Measurements from ENCODE around the gene TPBG.

The TPBG gene, protein sequence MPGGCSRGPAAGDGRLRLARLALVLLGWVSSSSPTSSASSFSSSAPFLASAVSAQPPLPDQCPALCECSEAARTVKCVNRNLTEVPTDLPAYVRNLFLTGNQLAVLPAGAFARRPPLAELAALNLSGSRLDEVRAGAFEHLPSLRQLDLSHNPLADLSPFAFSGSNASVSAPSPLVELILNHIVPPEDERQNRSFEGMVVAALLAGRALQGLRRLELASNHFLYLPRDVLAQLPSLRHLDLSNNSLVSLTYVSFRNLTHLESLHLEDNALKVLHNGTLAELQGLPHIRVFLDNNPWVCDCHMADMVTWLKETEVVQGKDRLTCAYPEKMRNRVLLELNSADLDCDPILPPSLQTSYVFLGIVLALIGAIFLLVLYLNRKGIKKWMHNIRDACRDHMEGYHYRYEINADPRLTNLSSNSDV

DNA sequence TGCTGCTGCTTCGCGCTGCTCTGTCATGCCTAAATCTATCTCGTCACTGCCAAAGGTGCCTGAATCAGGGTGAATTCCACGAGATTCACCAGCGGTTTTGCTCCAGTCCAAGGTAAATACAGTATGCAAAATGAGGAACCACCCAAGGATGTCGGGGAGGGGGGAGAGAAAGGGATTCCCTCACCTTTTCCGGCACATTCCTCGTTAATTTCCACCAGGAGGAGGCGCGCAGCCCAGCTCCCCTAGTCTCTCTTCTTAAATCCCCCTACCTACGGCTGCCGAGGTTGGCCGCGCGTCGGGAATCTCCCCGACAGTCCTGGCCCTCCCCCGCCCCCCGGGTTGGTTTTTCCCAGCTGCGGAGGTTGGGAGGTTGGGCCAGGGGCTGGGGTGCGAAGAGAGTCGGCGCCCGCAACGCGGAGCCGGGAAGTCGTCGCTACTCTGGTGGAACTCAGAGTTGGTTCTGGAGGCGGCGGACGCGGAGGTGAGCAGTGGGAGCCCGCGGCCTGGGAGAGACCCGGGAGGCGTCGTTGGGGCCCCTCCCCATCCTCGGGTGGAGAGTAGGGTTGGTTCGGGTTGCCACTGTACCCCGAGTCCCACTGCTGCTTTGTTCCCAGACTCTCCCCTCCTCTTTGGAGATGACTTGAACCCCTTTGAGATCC lies at the start of gene TPBG:
TSS of gene TPBG (plus strand) at position 390 of the 659 bp plus-strand sequence. CDS start 1,145 bp downstream, outside the sequence.
- DNase-seq (ENCODE audit: low spot score): peak; percentile 90

DNA sequence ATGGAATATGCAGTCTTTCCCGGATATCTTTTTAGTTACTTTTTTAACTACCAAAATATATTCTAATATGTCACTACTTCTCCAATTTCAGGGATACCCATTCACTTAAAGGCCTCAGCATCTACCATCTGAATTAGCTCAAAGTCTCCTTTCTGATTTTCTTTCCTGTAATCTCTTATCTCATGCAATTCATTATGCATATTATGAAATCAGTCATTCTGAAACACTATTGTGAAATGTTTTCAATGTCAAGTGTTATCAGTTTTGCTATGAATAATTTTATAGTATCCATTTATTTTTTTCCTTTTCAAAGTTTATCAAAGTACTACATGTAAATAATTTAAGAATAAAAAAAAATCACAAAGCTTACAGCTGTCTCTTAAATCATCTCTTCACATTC lies 41.2 kb upstream of the TPBG start:
- DNase-seq (ENCODE audit: low spot score): no peak

DNA sequence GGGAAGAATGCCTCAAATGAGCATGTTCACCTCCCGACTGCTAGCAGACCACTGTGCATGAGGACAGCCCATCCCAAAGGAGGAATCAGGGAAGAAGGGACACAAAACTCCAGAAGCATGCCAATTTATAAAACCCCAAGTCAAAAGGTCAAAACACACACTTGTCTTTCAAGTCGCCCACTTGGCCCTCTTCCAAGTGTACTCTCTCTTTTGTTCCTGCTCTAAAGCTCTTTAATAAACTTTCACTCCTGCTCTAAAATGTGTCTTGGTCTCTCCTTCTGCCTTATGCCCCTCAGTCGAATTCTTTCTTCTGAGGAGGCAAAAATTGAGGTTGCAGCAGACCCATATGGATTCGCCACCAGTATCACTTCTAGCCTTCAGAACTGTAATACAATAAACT lies 33.9 kb upstream of the TPBG start:
- no peak for DNase-seq (ENCODE audit: low spot score)

DNA sequence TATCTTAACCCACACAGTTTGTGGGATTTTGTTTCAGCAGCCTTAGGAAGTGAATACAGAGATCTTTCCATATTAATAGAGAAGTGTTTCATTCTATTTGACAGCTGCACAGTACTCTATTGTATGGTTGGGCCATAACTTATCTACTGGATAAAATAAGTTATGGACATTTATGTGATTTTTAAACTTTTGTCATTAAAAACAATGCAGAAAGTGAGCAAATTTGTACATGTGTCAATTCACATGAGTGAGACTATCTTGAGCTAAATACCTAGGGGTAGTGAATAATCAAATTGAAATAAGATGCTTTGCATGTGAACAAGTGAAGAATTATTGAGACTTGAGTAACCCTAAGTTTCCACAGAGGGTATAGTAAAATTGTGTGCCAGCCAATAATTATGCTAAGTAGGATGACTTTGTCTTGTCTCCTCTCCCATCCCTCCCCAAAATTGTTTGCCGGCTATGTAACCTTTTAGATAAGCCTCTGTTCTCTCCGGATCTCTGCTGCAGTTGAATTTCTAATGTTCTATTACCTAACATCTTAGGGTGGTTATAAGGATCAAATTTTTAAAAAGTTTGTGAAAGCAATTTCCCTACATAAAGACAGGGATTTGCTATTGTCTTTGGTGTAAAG lies 33.3 kb upstream of the TPBG start:
- no peak for DNase-seq (ENCODE audit: low spot score)

DNA sequence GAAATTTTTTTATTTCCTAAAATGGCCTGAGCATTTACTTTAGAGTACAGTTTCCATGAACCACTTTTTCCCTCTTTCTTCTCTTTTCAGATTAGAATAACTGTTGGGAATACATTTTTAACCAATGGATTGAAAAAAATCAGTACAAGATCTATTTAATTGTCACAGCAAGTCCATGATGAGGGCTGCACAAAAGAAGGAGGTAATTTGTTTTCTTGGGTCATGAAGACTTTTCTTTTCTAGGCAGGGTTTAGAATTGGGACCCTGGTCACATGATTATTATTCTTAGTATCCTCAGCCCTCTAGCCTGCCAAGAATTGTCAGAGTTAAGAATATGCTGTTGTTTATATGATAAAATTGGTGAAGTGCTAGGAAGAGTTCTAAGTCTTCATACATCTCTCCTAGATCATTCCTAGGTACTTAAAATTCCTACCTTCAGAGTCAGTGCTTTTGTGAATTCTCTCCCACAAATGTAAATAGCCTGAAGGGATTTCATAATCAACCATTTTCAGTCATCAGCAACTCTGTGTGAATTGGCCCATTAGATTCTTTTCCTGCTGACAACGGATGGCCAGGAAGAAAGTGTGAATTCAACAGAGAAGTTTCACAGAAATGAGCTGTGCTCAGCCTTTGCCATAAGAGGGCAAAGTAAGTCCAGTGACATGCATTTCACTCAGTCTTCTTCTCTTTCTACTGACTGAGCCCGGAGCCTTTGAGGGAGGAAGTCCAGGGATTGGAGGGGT lies 32.4 kb upstream of the TPBG start:
- DNase-seq (ENCODE audit: low spot score): no peak

DNA sequence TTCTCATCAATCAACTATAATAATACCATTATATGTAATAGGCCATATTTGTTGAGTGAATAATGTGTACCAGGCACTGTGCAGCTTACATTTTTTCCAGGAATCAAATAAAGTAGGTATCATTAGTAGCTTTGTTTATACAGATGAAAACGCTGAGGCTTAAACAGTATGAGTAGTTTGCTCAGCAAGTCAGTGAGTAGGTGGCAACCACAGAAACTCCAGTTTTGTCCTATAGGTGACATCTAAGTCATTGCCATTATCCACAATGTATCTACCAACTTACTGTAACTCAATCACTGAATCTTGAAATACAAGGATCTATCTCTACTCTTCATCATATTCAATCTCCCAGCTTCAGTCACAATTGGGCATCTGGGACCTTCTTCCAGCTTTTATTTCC lies 29.8 kb upstream of the TPBG start:
- no peak for DNase-seq (ENCODE audit: low spot score)

DNA sequence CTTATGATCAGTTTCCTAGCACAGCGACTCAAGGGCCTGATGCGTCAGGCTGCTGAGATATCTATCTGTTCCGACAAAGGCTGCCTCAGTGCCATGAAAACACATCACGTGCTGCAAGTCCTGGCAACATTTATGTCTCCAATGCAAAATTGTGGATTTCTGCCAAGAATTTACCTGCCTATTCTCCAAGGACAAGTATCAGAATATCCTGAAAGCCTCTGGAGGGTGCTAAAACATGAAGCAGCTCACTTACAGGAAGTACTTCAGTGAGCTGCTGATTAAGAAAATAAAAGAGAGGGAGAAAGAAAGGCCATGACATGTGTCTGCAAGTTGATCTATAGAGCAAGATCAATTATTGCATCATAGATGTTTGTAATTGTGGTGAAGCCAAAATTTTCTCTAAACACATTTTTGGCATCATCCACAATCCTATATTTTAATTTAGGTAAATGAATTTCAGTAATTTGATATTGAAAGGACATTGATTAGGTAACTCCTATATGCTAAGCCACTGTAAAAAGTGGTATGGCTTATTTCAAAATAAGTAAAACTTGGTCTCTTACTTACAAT lies 25.8 kb upstream of the TPBG start:
- no peak for DNase-seq (ENCODE audit: low spot score)

DNA sequence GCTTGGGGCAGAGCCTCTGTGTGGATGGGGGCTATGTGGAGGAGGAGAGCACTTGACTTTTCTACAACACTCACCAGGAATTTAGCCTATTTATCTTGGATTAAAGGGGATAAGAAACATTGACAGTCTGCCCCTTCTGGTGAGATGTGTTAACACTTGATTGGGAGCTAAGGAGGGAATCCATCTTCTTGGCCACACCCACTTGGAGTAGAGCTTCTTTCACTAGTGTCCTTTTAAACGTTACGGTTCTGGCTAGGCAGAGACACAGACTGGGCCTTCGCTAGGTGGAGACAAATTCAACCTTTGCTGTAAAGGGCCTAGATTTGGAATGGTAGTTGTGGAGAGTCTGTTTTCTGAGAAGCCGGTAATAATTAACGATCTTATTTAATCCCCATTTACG lies 15.5 kb upstream of the TPBG start:
- DNase-seq (ENCODE audit: low spot score): no peak

DNA sequence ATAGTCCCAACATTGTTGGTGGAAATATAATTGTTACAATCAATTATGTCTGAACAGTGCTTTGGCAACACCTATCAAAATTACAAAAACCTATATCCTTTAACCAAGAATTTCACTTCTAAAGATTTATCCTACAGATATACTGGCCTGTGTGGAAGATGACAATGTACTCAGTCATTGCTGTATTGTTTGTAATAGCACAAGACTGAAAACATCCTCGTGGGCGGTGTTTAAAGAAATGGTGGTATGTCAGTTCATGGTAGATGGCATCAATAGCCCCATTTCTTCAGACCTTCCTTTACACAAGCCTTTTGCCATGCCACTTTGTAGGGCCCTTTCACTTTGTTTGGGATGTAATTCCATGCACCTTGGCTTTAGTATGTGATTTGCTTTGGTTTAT lies 9.8 kb upstream of the TPBG start:
- no peak for DNase-seq (ENCODE audit: low spot score)

DNA sequence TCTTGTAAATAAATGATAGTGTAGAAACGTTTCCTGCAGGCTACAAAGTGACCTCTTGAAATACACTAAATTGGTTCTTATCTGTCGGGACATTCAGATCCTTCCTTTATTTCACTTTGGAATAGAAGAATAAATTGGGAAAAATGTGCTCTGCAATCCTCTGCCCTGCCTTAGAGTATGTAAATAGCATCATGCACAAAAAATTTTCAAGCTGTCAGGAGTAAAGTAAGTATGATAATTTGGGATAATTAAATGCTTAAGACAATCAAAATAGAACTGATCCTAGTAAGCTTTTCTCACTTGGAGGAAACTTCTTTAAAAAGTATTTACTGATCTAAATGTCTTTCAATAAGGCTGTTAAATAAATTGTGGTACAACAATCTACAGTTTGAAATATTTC lies 3.1 kb upstream of the TPBG start:
- no peak for DNase-seq (ENCODE audit: low spot score)

DNA sequence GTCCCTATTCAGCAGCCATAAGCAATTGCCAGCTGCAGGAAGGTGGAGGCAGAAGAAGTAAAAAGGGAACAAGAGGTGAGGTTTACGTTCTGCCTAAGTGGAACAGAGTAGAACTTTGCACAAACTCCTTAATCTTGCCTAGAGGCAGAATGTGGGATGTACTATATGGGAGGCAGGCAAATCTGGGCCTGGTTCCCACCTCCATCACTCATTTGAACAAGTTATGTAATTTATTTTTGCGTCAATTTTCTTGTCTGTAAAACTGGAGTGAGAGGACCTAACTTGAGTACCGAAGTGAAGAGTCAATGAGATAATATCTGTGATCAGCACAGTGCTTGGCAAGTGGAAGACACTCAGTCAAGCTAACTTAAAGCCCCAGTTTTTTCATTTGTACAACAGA lies 2.0 kb upstream of the TPBG start:
- no peak for DNase-seq (ENCODE audit: low spot score)

DNA sequence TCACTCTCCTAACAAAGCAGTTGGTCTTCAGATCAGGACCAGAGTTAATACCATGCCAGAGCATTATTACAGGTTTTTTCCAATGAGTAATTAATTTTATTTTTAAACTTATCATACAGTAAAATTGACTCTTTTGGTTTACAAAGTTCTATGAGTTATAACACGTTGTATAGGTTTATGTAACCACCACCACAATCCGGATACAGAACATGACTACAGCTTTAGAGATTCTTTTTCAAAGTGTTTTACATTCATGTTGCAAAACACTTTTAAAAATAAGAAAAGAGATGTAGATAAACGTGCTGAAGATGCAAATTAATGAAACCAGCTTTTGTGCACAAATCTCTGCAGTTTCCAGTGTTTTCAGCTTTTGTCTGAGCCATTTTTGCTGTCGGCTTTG lies 1.5 kb upstream of the TPBG start:
- no peak for DNase-seq (ENCODE audit: low spot score)

DNA sequence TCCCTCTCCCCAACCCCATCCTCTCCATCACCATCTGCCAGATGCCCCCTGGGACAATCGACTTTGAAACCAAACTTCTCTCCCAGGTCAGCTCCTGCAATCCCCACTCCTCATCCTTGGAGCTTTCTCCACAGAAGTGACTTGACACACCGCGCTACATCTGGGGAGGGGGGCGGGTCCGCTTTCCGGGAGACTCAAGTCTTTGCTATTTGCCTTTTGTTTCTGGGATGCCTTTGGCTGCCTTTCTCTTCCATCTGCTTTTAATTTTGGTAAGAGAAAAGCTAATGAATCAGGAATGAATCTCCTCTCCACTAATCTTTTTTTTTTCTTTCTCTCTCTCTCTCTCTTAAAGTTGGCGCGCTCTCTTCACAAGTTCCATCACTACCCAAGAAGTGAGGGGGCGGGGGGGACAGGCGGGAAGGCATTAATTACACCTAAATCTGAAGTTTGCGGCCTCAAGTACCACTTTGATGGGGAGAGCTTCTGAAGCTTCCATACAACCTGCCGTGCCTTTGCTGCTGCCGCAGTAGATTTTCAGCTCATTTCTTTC lies 664 bp upstream of the TPBG start:
- peak; percentile 58 for DNase-seq (ENCODE audit: low spot score)

DNA sequence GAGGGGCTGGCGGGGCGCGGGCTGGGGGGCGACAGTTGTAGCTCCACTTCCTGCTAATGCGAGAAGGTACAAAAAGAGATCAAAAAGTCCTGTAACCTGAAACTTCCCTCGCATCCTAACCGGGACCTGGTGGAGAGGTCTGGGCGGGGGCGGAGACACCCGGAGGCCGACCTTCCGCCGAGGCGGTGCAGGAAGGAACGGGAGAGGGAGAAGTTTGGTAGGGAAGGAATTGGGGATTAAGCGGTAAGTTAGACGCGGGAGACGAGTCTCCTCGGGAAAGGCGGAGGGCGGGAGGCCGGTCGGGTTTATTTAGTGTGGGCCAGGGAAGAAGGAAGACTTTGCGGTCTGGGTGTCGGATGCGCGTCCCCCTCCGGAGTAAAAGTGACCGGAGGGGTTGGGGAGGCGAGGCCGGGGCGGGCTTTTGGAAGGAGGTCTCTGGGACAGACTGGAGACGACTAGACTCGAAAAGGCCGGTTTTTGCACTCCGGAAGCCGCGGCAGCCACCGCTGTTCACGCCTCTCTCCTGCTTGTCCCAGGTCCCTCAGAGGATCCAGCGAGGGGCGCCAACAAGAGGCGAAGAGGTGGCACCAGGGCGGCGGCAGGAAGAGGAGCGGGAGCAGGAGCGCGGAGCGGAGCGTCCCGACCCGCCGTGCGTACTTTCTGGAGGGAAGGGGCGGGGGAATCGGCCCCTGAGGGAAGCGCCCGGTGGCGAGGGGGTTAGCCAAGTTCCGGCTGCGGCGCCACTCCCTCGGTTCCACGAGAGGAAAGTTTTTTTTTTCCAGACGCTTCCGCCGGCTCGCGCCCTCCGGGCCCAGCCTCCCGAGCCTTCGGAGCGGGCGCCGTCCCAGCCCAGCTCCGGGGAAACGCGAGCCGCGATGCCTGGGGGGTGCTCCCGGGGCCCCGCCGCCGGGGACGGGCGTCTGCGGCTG lies 734 bp downstream of the TPBG start:
- peak; percentile 75 for DNase-seq (ENCODE audit: low spot score)

DNA sequence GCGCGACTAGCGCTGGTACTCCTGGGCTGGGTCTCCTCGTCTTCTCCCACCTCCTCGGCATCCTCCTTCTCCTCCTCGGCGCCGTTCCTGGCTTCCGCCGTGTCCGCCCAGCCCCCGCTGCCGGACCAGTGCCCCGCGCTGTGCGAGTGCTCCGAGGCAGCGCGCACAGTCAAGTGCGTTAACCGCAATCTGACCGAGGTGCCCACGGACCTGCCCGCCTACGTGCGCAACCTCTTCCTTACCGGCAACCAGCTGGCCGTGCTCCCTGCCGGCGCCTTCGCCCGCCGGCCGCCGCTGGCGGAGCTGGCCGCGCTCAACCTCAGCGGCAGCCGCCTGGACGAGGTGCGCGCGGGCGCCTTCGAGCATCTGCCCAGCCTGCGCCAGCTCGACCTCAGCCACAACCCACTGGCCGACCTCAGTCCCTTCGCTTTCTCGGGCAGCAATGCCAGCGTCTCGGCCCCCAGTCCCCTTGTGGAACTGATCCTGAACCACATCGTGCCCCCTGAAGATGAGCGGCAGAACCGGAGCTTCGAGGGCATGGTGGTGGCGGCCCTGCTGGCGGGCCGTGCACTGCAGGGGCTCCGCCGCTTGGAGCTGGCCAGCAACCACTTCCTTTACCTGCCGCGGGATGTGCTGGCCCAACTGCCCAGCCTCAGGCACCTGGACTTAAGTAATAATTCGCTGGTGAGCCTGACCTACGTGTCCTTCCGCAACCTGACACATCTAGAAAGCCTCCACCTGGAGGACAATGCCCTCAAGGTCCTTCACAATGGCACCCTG lies 1.6 kb downstream of the TPBG start:
- DNase-seq (ENCODE audit: low spot score): peak; percentile 73

DNA sequence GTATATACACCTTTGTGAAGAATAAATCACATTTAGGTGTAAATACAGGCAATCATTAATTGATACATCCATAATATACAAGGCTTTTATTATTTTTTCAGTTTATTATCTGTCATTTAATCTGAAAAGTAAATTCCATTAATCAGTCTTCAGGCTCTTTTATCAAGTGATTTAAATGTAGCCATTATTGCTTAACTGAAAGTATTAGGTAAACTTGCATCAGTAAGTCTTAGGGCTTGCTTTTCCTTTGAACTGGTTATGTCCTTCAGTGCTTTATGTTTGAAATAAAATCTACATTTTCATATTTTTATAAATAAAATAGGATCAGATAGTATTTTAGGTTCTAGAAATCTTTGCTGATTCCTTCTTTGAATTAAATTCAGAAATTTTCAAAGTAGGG lies 4.1 kb downstream of the TPBG start:
- no peak for DNase-seq (ENCODE audit: low spot score)

DNA sequence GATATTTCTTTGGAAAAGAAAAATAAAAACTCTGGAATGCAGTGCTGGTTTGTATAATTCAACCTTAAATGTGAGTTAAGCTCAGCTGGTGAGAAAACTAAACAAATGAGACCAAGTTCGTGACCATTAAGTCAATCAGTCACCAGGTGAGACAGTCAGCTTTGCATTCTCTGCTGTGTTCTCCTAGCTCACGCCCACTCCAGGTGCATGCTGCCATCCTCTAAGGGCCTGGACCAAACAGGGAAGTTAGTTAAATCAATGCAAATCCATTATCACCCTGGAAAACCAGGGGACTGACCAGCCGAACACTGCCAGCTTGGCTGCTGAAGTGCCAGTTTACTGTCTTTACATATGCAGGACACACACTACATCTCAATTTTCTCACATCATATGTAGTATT lies 7.2 kb downstream of the TPBG start:
- no peak for DNase-seq (ENCODE audit: low spot score)

DNA sequence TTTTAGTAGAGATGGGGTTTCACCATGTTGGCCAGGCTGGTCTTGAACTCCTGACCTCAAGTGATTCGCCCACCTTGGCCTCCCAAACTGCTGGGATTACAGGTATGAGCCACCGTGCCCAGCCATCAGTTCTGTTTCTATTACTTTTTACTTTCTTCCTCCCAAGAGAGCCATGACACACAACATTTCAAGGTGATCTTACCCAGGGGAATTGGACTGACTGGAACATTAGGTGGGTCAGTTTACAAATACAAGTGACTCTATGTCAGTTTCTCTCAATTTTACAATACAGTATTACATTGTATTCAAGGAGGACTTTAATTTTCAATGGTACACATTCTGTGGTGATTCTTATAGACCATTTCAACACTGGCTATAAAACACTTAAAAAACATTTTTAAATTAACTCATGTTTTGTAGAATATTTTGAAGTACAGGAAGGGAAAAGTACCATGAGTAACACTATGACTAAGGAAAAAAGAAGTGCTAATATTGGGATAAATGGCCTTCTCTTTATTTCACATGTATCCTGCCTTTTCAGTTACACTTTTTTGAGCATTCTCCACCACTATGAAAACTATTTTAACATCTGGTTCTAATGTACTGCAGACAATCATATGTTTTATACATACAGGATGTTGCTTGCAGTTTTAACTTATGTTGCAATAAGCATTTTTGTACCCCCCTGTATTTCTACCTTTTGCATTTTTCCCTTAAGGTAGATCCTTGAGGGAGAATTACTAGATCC lies 8.4 kb downstream of the TPBG start:
- no peak for DNase-seq (ENCODE audit: low spot score)

DNA sequence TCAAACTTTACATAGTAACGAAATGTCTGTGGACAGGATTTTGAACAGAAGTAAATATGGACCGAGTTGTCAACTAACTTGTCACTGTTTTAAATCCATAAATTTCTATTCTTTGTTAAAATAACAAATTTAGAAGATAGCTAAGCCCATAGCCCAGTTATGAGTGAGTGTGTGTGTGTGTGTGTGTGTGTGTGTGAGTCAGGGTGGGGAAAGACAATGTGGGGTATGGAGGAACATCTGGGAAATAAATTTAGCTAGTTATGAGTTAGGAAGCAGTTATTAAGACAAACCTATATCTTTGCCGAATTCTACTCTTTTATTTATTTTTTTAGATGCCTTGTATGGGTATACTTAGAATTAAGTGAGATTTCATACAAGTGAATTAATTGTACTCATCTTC lies 9.0 kb downstream of the TPBG start:
- no peak for DNase-seq (ENCODE audit: low spot score)

All from ecto neural progenitor cell (in vitro differentiated cells).